AG04450 (cell line): ENCODE measurements around the gene ABTB1. TPM values are rescaled to one million over a fixed set of nuclear protein-coding genes. Genes with fewer than 3 reads are reported as not detected.

Experiments used
- CTCF ChIA-PET: fragments of 300-600, 350-600 bp; formaldehyde crosslinking; extraction: SDS; loops from one replicate; lab custom pipeline; 2022; ENCODE audit warnings: antibody characterized with exemption, inconsistent platforms; lab: Charles Lee
- POLR2A ChIA-PET: fragments of 350-600 bp; formaldehyde crosslinking; extraction: SDS; loops from one replicate; lab custom pipeline; 2021; ENCODE audit warnings: antibody characterized with exemption, inconsistent platforms; lab: Yijun Ruan, JAX
- DNase-seq: peaks from one replicate; pipeline ENCODE4 v3.0.0-alpha.2; 2011; ENCODE audit warnings: low read depth, low spot score
- H3K27ac ChIP-seq: one replicate; pipeline ENCODE4 v1.5.1; 2012; ENCODE audit warnings: low read depth, low read length, control low read depth
- H3K27me3 ChIP-seq: one replicate; pipeline ENCODE4 v1.6.0; 2012; ENCODE audit warnings: low read length; ENCODE audit not compliant: control insufficient read depth, insufficient read depth
- H3K4me3 ChIP-seq: 2 replicates; pipeline ENCODE4 v1.5.1; 2011; ENCODE audit warnings: mild to moderate bottlenecking, low read depth, low read length, control low read depth
- H3K9me3 ChIP-seq: 2 replicates; pipeline ENCODE4 v1.5.1; 2012; ENCODE audit warnings: low read length; ENCODE audit not compliant: control insufficient read depth, insufficient read depth
- polyA plus RNA-seq: library from polyadenylated mRNA; depleted of rRNA; stranded (reverse); fragments of >200 nt; gene quantifications from 2 replicates; pipeline ENCODE4 v1.2.3, GENCODE V29; 2011
- TF ChIP-seq, protein P1 (sequence below): IDR thresholded peaks from 2 replicates; pipeline ENCODE4 v1.5.1; 2011; ENCODE audit warnings: low read depth, low read length, control low read depth, inconsistent platforms

ABTB1 gene
- polyA plus RNA-seq, 1 experiment, result 15.5 TPM

DNA sequence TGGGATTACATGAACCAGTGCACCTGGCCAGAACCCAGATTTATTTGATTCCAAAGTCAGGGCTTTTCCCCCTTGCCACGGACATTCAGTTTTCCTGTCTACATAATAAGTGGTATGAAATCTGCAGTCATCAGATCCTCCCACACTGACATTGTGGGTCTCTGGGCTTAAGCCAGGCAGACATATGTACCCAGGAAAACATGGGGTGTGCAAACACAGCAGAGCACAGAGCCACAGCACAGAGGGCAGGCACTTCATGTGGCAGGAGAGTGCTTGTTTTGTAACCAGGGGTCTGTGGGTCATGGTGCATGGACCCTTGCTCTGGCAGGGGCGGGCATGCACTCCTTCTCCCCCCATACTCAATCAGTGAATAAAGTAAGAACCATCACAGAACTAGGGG is 6.1 kb upstream of the ABTB1 start:
- ChIA-PET POLR2A (no interaction called here), CTCF (interaction anchor here (0.6 kb wide), 1 partner anchor 942 kb away, joined by 3 read pairs; no protein-coding TSS in a partner anchor)
- H3K9me3 ChIP-seq, result no peaks in the 10 kb centered on the region; the same call in 1 of the 2 replicates
- peaks cover 2% of the 10 kb centered on the region for H3K27me3 ChIP-seq
- H3K27ac ChIP-seq, result no peak overlapping the region
- no peak for DNase-seq
- H3K4me3 ChIP-seq, result no peak overlapping the region
- TF ChIP-seq, protein P1, sequence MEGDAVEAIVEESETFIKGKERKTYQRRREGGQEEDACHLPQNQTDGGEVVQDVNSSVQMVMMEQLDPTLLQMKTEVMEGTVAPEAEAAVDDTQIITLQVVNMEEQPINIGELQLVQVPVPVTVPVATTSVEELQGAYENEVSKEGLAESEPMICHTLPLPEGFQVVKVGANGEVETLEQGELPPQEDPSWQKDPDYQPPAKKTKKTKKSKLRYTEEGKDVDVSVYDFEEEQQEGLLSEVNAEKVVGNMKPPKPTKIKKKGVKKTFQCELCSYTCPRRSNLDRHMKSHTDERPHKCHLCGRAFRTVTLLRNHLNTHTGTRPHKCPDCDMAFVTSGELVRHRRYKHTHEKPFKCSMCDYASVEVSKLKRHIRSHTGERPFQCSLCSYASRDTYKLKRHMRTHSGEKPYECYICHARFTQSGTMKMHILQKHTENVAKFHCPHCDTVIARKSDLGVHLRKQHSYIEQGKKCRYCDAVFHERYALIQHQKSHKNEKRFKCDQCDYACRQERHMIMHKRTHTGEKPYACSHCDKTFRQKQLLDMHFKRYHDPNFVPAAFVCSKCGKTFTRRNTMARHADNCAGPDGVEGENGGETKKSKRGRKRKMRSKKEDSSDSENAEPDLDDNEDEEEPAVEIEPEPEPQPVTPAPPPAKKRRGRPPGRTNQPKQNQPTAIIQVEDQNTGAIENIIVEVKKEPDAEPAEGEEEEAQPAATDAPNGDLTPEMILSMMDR, result no peak

DNA sequence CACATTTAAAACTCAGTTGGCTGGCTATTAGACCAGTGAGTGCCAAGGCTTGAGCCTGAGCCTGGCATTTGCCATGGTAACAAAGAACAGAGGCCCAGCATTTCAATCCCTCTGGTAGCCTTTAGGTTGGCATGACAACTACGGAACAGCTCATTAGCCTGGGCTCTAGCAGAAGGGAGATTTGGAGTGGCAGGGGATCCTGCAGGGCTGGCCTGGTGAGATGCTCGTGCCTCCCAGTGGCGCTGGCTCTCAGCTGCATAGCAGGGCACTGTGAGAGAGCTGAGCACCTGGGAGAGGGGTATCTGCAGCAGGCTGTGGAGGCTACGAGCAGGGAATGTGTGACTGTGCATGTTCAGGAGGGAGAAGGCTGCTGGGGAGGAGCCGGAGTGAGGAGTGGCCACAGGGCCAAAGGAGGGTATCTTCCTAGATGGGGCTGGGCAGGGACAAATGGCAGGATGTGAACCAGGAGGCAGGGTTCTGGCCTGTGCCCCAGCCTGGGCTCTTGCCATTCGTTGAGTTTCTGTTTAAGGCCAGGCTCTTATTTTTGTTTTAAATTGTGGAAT is 5.6 kb upstream of the ABTB1 start:
- no peak for DNase-seq
- H3K27me3 ChIP-seq, result peaks cover 2% of the 10 kb centered on the region
- no peak overlapping the region for H3K27ac ChIP-seq
- TF ChIP-seq, protein P1, result no peak
- POLR2A ChIA-PET, result no interaction called here
- H3K9me3 ChIP-seq, result no peaks in the 10 kb centered on the region; the same call in 1 of the 2 replicates
- CTCF ChIA-PET, result no interaction called here
- no peak overlapping the region for H3K4me3 ChIP-seq

DNA sequence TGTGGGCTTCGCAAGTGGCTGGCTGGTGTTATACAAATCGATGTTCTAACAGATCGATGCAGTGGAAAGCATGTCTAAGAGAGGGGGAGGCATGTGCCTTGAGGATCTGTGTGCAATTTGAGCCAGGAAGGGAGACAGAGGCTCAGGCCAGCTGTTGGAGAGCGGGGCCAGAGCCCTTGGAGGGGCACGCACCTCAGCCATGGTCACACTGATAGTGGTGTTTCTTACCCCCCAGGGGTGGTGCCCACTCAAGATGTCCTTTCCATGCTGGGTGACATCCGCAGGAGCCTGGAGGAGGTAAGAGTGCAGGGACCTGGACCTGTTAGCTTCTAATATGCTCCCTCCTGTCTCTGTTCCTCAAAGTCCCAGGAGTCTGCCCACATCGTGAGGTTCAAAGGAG is 3.8 kb upstream of the ABTB1 start:
- Histone ChIP-seq H3K4me3 (no peak overlapping the region), H3K27ac (no peak overlapping the region), H3K9me3 (no peaks in the 10 kb centered on the region; the same call in 1 of the 2 replicates), H3K27me3 (peaks cover 2% of the 10 kb centered on the region)
- DNase-seq, result no peak
- POLR2A ChIA-PET, result no interaction called here
- CTCF ChIA-PET, result no interaction called here
- TF ChIP-seq, protein P1, result no peak

DNA sequence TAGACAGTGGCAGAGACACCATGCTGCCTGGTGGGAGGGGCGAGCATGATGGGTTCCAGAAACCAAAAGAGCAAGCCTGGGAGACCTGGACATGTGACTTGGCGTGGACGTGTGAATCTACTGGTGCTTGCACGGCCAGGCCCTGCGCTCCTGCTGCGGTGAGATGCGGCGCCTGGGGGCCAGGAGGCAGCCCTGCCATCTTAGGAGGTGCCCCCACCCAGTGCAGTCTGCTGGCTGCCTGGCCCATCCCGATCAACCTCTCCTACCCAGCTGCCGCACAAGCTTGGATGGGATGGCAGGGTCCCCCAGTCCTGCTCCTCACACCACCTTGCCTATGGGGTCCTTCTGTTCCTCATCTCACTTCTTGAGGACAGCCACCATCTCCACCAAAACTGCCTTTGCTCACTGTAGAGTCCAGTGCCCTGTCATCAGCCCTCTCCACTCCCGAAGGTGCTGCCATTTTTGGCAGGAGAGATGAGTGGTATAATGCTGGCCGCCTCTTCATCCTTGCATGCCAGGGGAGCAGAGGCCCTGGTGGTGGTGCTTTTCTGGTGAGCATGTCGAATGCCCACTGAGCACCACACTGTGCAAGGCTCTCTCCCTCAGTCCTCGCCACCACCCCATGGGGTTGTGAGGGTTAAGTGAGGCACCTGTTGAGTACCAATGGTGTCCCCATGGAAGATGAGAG is 3.1 kb upstream of the ABTB1 start:
- DNase-seq, result no peak
- Histone ChIP-seq H3K27me3 (peaks cover 2% of the 10 kb centered on the region), H3K9me3 (no peaks in the 10 kb centered on the region; the same call in 1 of the 2 replicates), H3K4me3 (no peak overlapping the region), H3K27ac (no peak overlapping the region)
- POLR2A ChIA-PET, result no interaction called here
- TF ChIP-seq, protein P1, result no peak
- CTCF ChIA-PET, result no interaction called here

DNA sequence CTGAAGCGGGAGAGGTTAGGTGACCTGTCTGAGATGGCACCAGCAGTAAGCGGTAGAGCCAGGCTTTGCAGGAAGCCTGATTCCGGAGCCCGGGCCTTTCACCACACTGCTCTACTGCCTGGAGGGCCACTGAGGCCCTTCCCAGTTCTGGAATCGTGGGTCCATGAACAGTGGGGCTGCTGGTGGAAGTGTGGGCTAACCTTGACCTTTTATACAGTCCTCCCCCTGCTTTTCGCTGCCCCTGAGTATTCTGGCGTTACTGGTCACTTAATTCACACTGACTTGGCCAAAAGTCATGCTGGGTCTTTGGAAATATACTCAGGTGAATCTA is 2.6 kb upstream of the ABTB1 start:
- DNase-seq, result no peak
- ChIA-PET POLR2A (no interaction called here), CTCF (no interaction called here)
- no peaks in the 10 kb centered on the region; the same call in 1 of the 2 replicates for H3K9me3 ChIP-seq
- no peak overlapping the region for H3K27ac ChIP-seq
- TF ChIP-seq, protein P1, result no peak
- H3K27me3 ChIP-seq, result peaks cover 2% of the 10 kb centered on the region
- H3K4me3 ChIP-seq, result no peak overlapping the region
